CD8-positive, alpha-beta memory T cell (primary cell): ENCODE results near the gene SPATA25. TPM values are rescaled to one million over a fixed set of nuclear protein-coding genes. Genes with fewer than 3 reads are reported as not detected.
"Not testable (repeated sequence)": the region's sequence is repeated elsewhere in the genome, so short reads cannot be mapped to it uniquely, and the experiment has no call there.

Experiments
- CTCF ChIA-PET: fragments of 350-600 bp; sonication (Branson Sonifier 250); formaldehyde crosslinking; loops from one replicate; lab custom pipeline; 2021; ENCODE audit warnings: antibody characterized with exemption; lab: Charles Lee
- POLR2A ChIA-PET: fragments of 350-600 bp; sonication (Branson Sonifier 250); formaldehyde crosslinking; loops from one replicate; lab custom pipeline; 2021; ENCODE audit warnings: antibody characterized with exemption; lab: Charles Lee
- DNase-seq, 5 donors: peaks; one replicate each; pipeline versions ENCODE4 v3.0.0 to v3.0.0-alpha.2; 2020 to 2022; ENCODE audit warnings: mixed read lengths in 1 of 5
- H3K27ac ChIP-seq: one replicate; pipeline ENCODE4 v1.7.0; 2013; ENCODE audit warnings: low read depth, mild to moderate bottlenecking, low read length, moderate library complexity
- H3K27me3 ChIP-seq: 2 replicates; pipeline ENCODE4 v1.7.0; 2013; ENCODE audit warnings: low read length, mild to moderate bottlenecking; ENCODE audit not compliant: insufficient read depth, poor library complexity, severe bottlenecking
- H3K36me3 ChIP-seq: 2 replicates; pipeline ENCODE4 v1.7.0; 2013; ENCODE audit warnings: mild to moderate bottlenecking, low read length, moderate library complexity; ENCODE audit not compliant: insufficient read depth
- H3K4me1 ChIP-seq: 2 replicates; pipeline ENCODE4 v1.7.0; 2013; ENCODE audit warnings: mild to moderate bottlenecking, low read length, moderate library complexity; ENCODE audit not compliant: insufficient read depth
- H3K4me3 ChIP-seq: 2 replicates; pipeline ENCODE4 v1.7.0; 2013; ENCODE audit warnings: mild to moderate bottlenecking, low read length
- H3K9me3 ChIP-seq: 2 replicates; pipeline ENCODE4 v1.7.0; 2013; ENCODE audit warnings: mild to moderate bottlenecking, low read length
- H3K27ac Mint-ChIP-seq, 8 donors: one replicate each; pipeline ENCODE4 v1.8.0; 2020 to 2021; ENCODE audit warnings: mixed read lengths in 8 of 8, mild to moderate bottlenecking in 6 of 8, inconsistent platforms in 3 of 8, moderate library complexity in 3 of 8
- H3K27me3 Mint-ChIP-seq, 2 donors: one replicate each; pipeline ENCODE4 v1.8.0; 2020 to 2021; ENCODE audit warnings: mixed read lengths in 2 of 2, mild to moderate bottlenecking in 1 of 2, moderate library complexity in 1 of 2
- H3K36me3 Mint-ChIP-seq, 3 donors: one replicate each; pipeline ENCODE4 v1.8.0; 2020 to 2021; ENCODE audit warnings: mixed read lengths in 3 of 3, inconsistent platforms in 1 of 3, mild to moderate bottlenecking in 1 of 3
- H3K4me1 Mint-ChIP-seq, 3 donors: one replicate each; pipeline ENCODE4 v1.8.0; 2020 to 2021; ENCODE audit warnings: mixed read lengths in 3 of 3, inconsistent platforms in 1 of 3, mild to moderate bottlenecking in 1 of 3
- H3K4me3 Mint-ChIP-seq, 7 donors: one replicate each; pipeline ENCODE4 v1.8.0; 2020 to 2021; ENCODE audit warnings: mixed read lengths in 7 of 7, mild to moderate bottlenecking in 6 of 7, moderate library complexity in 4 of 7, inconsistent platforms in 2 of 7
- H3K9me3 Mint-ChIP-seq, 5 donors: one replicate each; pipeline ENCODE4 v1.8.0; 2020 to 2022; ENCODE audit warnings: mixed read lengths in 5 of 5, mild to moderate bottlenecking in 3 of 5, moderate library complexity in 2 of 5, inconsistent platforms in 1 of 5
- polyA plus RNA-seq: library from polyadenylated mRNA; unstranded; fragments of 300-500 nt; fragmentation: Illumina TruSeq; gene quantifications from one replicate; pipeline ENCODE4 v1.2.3, GENCODE V29; 2021
- total RNA-seq, 2 experiments: library from RNA; stranded (reverse); gene quantifications; one replicate each; pipeline ENCODE4 v1.2.3, GENCODE V29; 2021

The SPATA25 gene, protein sequence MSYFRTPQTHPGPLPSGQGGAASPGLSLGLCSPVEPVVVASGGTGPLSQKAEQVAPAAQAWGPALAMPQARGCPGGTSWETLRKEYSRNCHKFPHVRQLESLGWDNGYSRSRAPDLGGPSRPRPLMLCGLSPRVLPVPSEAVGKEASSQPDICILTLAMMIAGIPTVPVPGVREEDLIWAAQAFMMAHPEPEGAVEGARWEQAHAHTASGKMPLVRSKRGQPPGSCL
- total RNA-seq: 1 to 10 TPM in 1 of 2 experiments, under 1 TPM in 1; 0.98 to 1.9 TPM
- polyA plus RNA-seq: not detected

DNA sequence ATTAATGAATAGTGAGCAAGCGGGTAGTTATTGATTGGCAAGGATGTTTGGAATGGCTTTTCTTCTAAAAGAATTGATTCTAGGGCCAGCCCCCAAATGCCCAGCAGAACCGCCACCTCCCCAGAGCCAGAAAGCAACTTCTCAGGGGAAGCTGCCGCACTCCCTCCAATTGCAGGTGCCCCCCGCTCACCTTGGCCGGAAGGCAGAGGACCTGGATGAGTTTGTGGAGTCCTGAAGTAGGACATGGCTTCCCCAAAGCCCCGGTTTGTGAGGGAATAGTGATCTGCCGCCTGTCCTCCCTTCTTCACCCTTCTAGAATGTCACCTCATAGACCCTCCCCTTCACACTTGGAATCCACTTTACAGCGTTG, at the start of gene SPATA25:
Gene SPATA25, minus strand, starts transcription at position 277 of the 370 bp plus-strand sequence. Its CDS starts 32 bp downstream, at position 245.
- Histone ChIP-seq H3K4me1 (peaks cover 17% of the 10 kb centered on the region), H3K27me3 (no peaks in the 10 kb centered on the region), H3K9me3 (no peaks in the 10 kb centered on the region), H3K27ac (no peak within 1 kb of the TSS), H3K4me3 (no peak within 1 kb of the TSS), H3K36me3 (peaks cover 6% of the 10 kb centered on the region)
- ChIA-PET POLR2A (no interaction called here), CTCF (interaction anchor here (7.1 kb wide), 1 partner anchor 47 kb away, joined by 39 read pairs; the partner anchor contains the start of gene PCIF1)
- peak in 1 of 5 donors; percentile 27 for DNase-seq
- Mint-ChIP-seq H3K4me3 (peak within 1 kb of the TSS in 1 of 7 donors; percentile 84), H3K4me1 (peaks cover 29 to 51% (median 47%) of the 10 kb centered on the region in 3 donors), H3K9me3 (no peaks in the 10 kb centered on the region), H3K36me3 (peaks cover 0 to 31% (median 2%) of the 10 kb centered on the region in 3 donors), H3K27me3 (no peaks in the 10 kb centered on the region), H3K27ac (peak within 1 kb of the TSS in 5 of 8 donors; percentile 28 to 70 (median 51))

DNA sequence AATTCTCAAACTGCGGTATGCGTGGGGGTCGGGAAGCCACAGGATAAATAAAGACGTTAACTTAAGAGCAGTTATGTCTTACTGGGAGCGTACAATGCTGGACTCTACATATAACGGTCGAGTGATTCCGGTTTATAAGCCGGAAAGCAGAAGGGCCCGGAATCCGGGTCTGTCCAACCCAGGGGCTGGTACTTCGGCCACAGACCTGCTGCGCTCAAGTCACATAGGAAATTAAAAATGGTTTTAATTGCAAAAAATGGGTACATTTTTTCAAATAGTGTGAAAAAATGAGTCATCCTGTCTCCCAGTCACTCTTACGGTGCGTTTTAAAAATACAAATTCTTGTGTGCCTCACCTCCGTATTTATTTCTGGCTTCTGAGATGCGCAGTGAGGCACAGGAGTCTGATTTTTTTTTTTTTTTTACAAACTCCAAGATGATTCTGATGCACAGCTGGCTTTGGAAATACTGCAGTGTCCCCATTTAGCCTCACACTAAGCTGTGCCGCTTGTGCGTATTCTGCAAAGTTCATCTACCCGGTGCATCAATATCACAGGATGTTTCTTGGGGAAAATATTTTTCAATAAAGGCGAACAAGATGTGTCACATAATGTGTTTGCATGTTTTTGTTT, 48.1 kb upstream of the SPATA25 start:
- no peaks in the 10 kb centered on the region for H3K27me3 ChIP-seq

DNA sequence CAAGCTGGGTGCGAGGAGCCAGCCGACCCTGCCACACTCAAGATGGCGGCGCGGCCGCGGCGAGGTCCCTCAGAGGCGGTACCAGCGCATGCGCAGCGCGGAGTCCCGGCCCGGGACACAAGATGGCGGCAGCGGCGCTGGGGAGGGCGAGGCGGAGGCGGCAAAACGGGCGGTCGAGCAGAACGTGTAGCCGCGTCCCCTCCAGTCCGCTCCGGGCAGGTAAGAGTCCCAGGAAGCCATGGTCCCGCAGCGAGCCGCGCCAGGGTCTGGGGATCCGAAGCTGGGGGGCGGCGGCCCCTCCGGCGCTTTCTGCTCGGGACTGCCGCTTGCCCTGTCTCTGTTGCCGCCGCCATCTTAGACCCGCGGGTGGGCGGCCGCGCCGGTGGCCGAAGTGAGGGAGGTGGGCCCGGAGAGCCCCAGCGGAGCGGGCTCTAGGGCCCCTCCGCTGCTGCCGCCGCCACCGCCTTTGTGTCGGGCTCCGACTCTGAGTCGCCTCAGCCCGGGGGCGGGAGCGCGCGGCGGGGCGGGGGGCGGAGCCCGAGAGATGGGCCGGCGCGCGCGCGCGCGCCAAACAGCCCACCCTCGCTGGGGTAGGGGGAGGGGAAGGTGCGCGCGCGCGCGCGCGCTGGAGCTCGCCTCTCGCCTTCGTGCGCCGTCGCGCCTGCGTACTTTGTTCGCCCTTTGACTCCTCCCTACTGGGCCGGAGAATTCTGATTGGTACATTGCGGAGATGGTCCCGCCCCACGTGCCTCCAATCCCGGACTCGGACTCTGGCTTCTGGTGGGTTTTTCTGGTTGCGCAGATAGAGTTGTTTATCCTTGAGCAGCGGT, 47.4 kb upstream of the SPATA25 start, which contains the start of gene PCIF1:
Gene PCIF1, plus strand, starts transcription at position 98 of the 830 bp plus-strand sequence. CDS start 4,317 bp downstream, outside the sequence.
- Mint-ChIP-seq H3K36me3 (peaks cover 0 to 47% (median 5%) of the 10 kb centered on the region in 3 donors), H3K27ac (peak within 1 kb of the TSS; percentile 95 to 99 (median 98)), H3K4me1 (peaks cover 26 to 42% (median 27%) of the 10 kb centered on the region in 3 donors), H3K4me3 (peak within 1 kb of the TSS; percentile 90 to 98 (median 97)), H3K27me3 (no peaks in the 10 kb centered on the region), H3K9me3 (no peaks in the 10 kb centered on the region)
- H3K4me1 ChIP-seq: peaks cover 12% of the 10 kb centered on the region
- H3K9me3 ChIP-seq: no peaks in the 10 kb centered on the region
- no peaks in the 10 kb centered on the region for H3K27me3 ChIP-seq
- H3K4me3 ChIP-seq: peak within 1 kb of the TSS; percentile 97
- H3K36me3 ChIP-seq: peaks cover 26% of the 10 kb centered on the region
- POLR2A ChIA-PET: interaction anchor here (0.5 to 4.6 kb wide), 23 partner anchors 9 to 429 kb away, joined by 3 to 113 read pairs (median 4); partner anchors contain the start of genes ACOT8, CTSA, MMP9 and PLTP
- peak; percentile 96 to 100 (median 99) for DNase-seq
- peak within 1 kb of the TSS; percentile 95 for H3K27ac ChIP-seq
- CTCF ChIA-PET: interaction anchor here (1.0 to 4.1 kb wide), 7 partner anchors 12 to 44 kb away, joined by 3 to 46 read pairs (median 5); partner anchors contain the start of genes CTSA, NEURL2, SPATA25 and ZNF335

More for the DNA sequence above, 48.1 kb upstream of the SPATA25 start:
- Mint-ChIP-seq H3K36me3 (peaks cover 0 to 54% (median 5%) of the 10 kb centered on the region in 3 donors), H3K27me3 (no peaks in the 10 kb centered on the region), H3K27ac (peak overlapping the region; percentile 93 to 99 (median 96)), H3K4me3 (peak overlapping the region; percentile 90 to 98 (median 92)), H3K4me1 (peaks cover 26 to 42% (median 27%) of the 10 kb centered on the region in 3 donors), H3K9me3 (no peaks in the 10 kb centered on the region)
- Histone ChIP-seq H3K27ac (peak overlapping the region; percentile 95), H3K4me1 (peaks cover 12% of the 10 kb centered on the region), H3K36me3 (peaks cover 33% of the 10 kb centered on the region), H3K9me3 (no peaks in the 10 kb centered on the region), H3K4me3 (peak overlapping the region; percentile 88)
- no peak for DNase-seq
- ChIA-PET CTCF (interaction anchor here (3.4 to 4.1 kb wide), 2 partner anchors 35 to 45 kb away, joined by 39 to 46 read pairs; partner anchors contain the start of genes CTSA, NEURL2, SPATA25 and ZNF335), POLR2A (interaction anchor here (0.6 to 4.6 kb wide), 20 partner anchors 10 to 429 kb away, joined by 3 to 113 read pairs (median 4); partner anchors contain the start of genes ACOT8, CTSA, MMP9 and PLTP)

DNA sequence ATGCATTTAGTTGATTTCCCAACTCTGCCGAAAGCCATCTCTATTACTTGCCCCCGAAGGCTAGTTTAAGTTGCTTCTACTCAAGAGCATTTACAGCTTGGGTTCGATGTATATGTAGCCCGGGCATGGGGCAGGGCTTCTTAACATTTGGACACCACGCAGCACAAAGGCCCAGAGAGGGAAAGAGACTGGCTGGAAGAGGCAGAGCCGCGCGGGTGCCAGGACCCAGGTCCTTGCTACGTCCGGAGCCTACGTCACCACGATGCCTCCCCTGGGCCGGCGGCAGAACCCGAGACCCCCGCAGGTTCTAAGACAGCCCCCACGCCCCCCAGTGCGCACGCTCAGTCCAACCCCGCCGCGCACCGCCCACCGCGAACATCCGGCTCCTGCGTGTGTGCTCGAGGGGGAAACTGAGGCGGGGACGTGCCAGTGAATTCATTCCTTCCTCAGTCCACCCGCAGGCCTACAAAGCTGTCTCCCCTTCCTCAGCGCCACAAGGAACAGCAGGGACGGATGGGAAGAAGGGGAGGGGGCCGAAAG, 46.7 kb upstream of the SPATA25 start:
- POLR2A ChIA-PET: interaction anchor here (0.6 to 4.6 kb wide), 18 partner anchors 10 to 109 kb away, joined by 3 to 113 read pairs (median 4); partner anchors contain the start of genes ACOT8, CTSA, PLTP and ZNF335
- peak in 3 of 5 donors; percentile 39 to 80 (median 49) for DNase-seq
- H3K4me3 ChIP-seq: peak overlapping the region; percentile 97
- CTCF ChIA-PET: interaction anchor here (0.9 to 4.1 kb wide), 12 partner anchors 8 to 142 kb away, joined by 3 to 46 read pairs (median 4); partner anchors contain the start of genes CTSA, DNTTIP1, NEURL2 and PLTP
- H3K9me3 ChIP-seq: no peaks in the 10 kb centered on the region
- no peaks in the 10 kb centered on the region for H3K27me3 Mint-ChIP-seq
- peak overlapping the region; percentile 95 for H3K27ac ChIP-seq
- peaks cover 19% of the 10 kb centered on the region for H3K36me3 ChIP-seq
- peaks cover 12% of the 10 kb centered on the region for H3K4me1 ChIP-seq
- H3K4me1 Mint-ChIP-seq: peaks cover 26 to 39% (median 27%) of the 10 kb centered on the region in 3 donors
- peak overlapping the region; percentile 92 to 99 (median 96) for H3K27ac Mint-ChIP-seq
- peaks cover 0 to 40% (median 5%) of the 10 kb centered on the region in 3 donors for H3K36me3 Mint-ChIP-seq
- no peaks in the 10 kb centered on the region for H3K27me3 ChIP-seq
- H3K9me3 Mint-ChIP-seq: no peaks in the 10 kb centered on the region
- H3K4me3 Mint-ChIP-seq: peak overlapping the region; percentile 90 to 97 (median 97)

DNA sequence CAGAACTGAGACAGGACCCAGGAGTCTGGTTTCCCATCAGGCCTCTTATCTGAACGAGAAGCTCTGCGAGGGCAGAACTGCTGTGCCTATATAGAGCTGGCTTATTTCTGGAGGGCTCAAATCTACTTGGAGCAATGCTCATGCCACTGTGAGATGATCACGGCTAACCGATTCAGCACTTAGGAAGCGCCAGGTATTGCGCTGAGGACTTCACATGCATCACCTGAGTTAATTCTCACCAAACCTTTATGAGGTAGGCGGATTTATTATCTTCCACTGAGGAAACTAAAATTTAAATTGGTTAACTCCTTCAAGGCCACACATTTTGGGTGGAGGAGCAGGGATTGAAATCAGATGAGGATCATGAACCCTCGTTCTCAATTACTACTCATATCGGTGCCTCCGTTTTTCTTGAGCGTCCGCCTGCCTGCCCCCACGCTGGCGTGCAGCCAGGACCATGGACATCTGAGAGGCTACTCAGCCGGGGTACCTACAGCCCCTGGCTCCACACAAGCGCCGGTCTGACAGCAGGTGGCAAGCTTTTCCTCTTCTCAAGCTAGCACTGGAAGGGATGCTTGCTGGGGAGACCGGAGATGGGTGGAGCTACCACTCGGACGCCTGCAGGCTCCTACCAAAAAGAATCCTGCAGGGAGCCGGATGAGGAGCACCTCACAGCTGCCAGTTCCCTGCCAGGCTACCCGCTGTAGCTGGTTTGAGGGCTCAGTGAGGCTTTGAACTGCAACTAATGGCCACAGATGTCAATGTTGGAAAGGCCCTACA, 46.0 kb upstream of the SPATA25 start:
- Histone ChIP-seq H3K4me1 (peaks cover 12% of the 10 kb centered on the region), H3K9me3 (no peaks in the 10 kb centered on the region), H3K27ac (peak overlapping the region; percentile 95), H3K36me3 (peaks cover 13% of the 10 kb centered on the region), H3K4me3 (peak overlapping the region; percentile 97), H3K27me3 (no peaks in the 10 kb centered on the region)
- Mint-ChIP-seq H3K4me1 (peaks cover 25 to 40% (median 26%) of the 10 kb centered on the region in 3 donors), H3K27me3 (no peaks in the 10 kb centered on the region), H3K36me3 (peaks cover 0 to 34% (median 4%) of the 10 kb centered on the region in 3 donors), H3K27ac (peak overlapping the region; percentile 92 to 99 (median 96)), H3K4me3 (peak overlapping the region; percentile 90 to 97 (median 97)), H3K9me3 (no peaks in the 10 kb centered on the region)
- CTCF ChIA-PET: interaction anchor here (0.9 to 4.1 kb wide), 12 partner anchors 8 to 142 kb away, joined by 3 to 46 read pairs (median 4); partner anchors contain the start of genes CTSA, DNTTIP1, NEURL2 and PLTP
- peak; percentile 34 to 75 (median 50) for DNase-seq
- POLR2A ChIA-PET: interaction anchor here (0.6 to 4.6 kb wide), 13 partner anchors 10 to 109 kb away, joined by 3 to 113 read pairs (median 19); partner anchors contain the start of genes ACOT8, CTSA, PLTP and ZNF335

DNA sequence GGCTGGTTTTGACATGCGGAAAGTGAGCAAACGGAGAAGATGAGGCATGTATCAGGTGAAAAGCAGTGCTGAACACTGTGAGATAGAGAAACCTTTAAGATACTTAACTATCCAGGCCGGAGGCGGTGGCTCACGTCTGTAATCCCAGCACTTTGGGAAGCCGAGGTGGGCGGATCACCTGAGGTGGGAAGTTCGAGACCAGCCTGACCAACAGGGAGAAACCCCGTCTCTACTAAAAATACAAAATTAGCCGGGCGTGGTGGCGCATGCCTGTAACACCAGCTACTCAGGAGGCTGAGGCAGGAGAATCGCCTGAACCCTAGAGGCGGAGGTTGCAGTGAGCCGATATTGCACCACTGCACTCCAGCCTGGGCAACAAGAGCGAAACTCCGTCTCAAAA, 44.3 kb upstream of the SPATA25 start:
- not testable (repeated sequence) for H3K36me3 ChIP-seq, H3K4me3 ChIP-seq, H3K9me3 ChIP-seq, H3K9me3 Mint-ChIP-seq, H3K27me3 ChIP-seq, H3K27ac Mint-ChIP-seq, H3K4me1 ChIP-seq, H3K27ac ChIP-seq, DNase-seq, H3K27me3 Mint-ChIP-seq
- POLR2A ChIA-PET: interaction anchor here (0.7 kb wide), 1 partner anchor 18 kb away, joined by 6 read pairs; no protein-coding TSS in a partner anchor
- Mint-ChIP-seq H3K4me3 (peak overlapping the region in 2 of 7 donors; percentile 85 to 90), H3K4me1 (peaks cover 11 to 26% (median 11%) of the 10 kb centered on the region in 3 donors), H3K36me3 (peaks cover 0 to 18% (median 0%) of the 10 kb centered on the region in 3 donors)
- CTCF ChIA-PET: interaction anchor here (0.7 to 1.6 kb wide), 3 partner anchors 38 to 82 kb away, joined by 3 to 7 read pairs (median 3); no protein-coding TSS in a partner anchor
